ENCODE results near the gene PTPRD. TPM values are rescaled to one million over a fixed set of nuclear protein-coding genes. Genes with fewer than 3 reads are reported as not detected.

The PTPRD gene
- total RNA-seq, 4 donors from 2014 or later, result 0.78 to 11.7 (median 1.6) TPM

DNA sequence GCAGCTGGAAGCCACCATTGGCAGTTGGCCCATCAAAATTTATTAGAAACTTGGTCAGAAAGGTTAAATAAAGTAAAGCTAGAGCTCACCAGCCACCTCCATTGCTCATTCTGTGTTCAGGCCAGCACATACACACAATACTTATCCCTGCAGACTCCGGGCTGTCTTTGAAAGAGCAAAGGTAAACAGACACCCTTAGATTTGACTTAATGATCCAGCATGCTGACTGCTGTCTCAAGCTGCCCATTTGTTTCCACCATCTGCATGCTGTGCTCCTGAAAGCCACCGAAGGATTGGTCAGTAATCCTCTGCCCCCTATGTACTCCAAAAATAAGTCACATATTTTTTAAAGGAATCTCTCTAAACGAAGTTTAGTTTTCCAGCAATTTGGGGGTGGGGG is 1753.4 kb downstream of the PTPRD start:
- Histone ChIP-seq H3K36me3 (no peaks in the 10 kb centered on the region), H3K4me3 (no peak overlapping the region), H3K9me3 (no peaks in the 10 kb centered on the region), H3K27me3 (peaks cover 18 to 23% (median 20%) of the 10 kb centered on the region in 3 donors), H3K4me1 (peaks cover 4 to 9% of the 10 kb centered on the region in 2 donors), H3K27ac (no peak overlapping the region)
- intact Hi-C loops (cut with DNase I; ENCODE audit: low total_unique reads), result no loop called here
- ATAC-seq (no peak), DNase-seq (no peak)
- no peak for TF ChIP-seq POLR2A (IDR thresholded peaks at IDR 0.05)
- TF ChIP-seq, protein P1, sequence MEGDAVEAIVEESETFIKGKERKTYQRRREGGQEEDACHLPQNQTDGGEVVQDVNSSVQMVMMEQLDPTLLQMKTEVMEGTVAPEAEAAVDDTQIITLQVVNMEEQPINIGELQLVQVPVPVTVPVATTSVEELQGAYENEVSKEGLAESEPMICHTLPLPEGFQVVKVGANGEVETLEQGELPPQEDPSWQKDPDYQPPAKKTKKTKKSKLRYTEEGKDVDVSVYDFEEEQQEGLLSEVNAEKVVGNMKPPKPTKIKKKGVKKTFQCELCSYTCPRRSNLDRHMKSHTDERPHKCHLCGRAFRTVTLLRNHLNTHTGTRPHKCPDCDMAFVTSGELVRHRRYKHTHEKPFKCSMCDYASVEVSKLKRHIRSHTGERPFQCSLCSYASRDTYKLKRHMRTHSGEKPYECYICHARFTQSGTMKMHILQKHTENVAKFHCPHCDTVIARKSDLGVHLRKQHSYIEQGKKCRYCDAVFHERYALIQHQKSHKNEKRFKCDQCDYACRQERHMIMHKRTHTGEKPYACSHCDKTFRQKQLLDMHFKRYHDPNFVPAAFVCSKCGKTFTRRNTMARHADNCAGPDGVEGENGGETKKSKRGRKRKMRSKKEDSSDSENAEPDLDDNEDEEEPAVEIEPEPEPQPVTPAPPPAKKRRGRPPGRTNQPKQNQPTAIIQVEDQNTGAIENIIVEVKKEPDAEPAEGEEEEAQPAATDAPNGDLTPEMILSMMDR (IDR thresholded peaks at IDR 0.05 in 4 of 5, conservative IDR thresholded peaks at IDR 0.05 in 1 of 5), result no peak
- in situ Hi-C loops (cut with MboI; ENCODE audit: low sequenced_read_pairs in 4 of 4), result no loop called here

DNA sequence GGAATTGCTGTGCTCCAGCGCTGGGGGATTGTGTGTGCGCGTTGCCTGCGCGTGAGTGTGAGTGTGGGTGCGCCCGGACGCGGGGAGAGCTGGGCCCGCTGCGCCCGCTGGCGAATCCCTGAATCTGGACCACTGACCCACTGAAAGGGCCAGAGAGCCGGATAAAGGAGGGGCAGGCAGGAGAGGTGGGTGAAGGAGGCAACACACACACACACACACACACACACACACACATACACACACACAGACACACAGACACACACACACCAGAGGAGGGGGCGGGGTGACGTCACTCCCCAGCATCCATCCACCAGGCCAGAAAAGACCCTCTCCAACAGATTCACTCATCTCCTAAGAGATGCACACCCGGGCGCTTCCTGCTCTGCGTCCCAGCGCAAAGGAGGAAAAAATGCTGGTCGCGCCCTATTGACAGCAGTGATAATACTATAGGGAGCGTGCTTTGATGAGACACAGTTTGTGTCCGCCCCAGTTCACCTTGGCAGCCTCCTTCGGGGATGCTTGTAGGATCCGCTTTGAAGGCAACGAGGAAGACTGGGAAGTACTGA is 1754.1 kb downstream of the PTPRD start:
- ATAC-seq, result no peak
- H3K27ac ChIP-seq, result no peak overlapping the region
- H3K27me3 ChIP-seq, result peaks cover 18 to 23% (median 20%) of the 10 kb centered on the region in 3 donors
- no peak for TF ChIP-seq POLR2A (IDR thresholded peaks at IDR 0.05)
- TF ChIP-seq, protein P1 (IDR thresholded peaks at IDR 0.05 in 4 of 5, conservative IDR thresholded peaks at IDR 0.05 in 1 of 5), result no peak
- peak overlapping the region; percentile 48 to 55 (median 51) for H3K4me3 ChIP-seq
- no peaks in the 10 kb centered on the region for H3K36me3 ChIP-seq
- in situ Hi-C loops (cut with MboI; ENCODE audit: low sequenced_read_pairs in 4 of 4) (no loop called here), intact Hi-C loops (cut with DNase I; ENCODE audit: low total_unique reads) (no loop called here)
- H3K9me3 ChIP-seq, result no peaks in the 10 kb centered on the region
- H3K4me1 ChIP-seq, result peaks cover 4 to 9% of the 10 kb centered on the region in 2 donors
- no peak for DNase-seq

DNA sequence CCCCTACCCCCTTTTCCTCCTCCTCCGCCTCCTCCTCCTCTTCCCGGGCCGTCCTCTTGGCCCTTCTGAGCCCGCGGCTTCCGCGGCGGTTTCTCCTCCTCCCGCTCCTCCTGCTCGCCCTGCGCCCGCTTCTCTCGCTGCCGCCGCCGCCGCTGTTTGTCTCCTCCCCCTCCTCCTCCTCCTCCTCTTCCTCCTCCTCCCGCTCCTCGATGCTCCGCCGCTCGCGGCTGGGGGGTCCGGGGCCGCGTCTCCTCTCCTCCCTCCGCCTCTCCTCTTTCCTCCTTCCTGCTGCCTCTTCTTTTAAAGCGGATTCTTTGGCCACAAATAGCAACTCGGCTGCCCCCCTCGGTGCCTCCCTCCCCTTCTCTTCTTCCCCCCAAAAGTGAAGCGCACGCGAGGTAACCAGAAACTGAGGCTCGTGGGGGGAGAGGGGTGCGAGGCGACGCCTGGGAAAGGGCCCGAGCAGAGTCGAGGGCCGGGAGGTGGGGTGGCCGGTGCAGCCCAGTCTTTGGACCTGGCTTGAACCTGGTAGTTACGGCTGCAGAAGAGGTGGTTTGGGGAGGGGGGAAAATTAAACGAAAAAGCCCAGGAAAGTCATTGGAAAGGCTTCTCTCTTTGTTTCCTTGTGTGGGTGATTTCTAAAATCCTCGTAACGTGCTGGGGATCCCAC is 1754.7 kb downstream of the PTPRD start:
- H3K27me3 ChIP-seq, result peaks cover 18 to 23% (median 20%) of the 10 kb centered on the region in 3 donors
- intact Hi-C loops (cut with DNase I; ENCODE audit: low total_unique reads) (no loop called here), in situ Hi-C loops (cut with MboI; ENCODE audit: low sequenced_read_pairs in 4 of 4) (no loop called here)

DNA sequence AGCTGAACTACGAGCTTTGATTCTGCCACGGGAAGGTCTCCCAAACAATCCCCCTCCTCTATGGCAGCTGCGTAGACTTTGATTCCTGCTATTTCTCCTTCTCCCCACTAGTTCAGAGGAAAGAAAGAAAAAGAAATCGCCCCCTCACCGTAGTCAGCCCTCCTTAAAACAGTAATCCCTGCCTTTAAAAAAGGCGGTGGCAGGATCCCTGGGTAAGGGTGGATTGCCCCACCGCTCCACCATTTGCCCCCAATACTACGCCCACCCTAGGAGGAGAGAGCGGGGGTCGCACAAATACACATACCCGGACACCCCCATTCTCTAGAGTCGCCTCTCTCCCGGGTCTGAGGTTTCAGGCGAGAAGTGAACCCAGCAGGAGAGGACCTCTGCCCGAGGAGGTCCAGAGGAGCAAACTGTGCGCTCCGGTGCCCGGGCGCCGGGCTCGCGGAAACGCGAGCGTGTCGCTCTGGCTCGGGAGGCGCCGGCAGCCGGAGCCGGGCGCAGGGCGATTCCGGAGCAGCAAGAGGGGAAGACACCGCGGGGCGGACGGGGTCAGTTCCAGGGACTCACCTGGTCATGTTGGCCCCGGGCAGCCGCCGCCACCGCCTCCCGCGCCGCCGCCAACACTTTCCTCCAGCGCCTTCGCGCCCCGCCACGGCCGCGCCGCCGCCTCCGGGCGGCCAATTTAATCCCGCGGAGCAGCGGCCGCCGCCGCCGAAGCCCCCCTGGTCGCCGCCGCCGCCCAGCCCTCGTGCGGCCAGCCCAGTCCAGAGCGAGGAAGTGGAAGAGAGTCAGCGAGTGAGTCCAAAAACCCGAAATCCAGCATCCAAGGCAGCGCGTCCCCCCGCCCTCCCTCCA is 1755.5 kb downstream of the PTPRD start:
- Histone ChIP-seq H3K4me3 (peak overlapping the region; percentile 48 to 55 (median 51)), H3K27me3 (peaks cover 20 to 25% (median 23%) of the 10 kb centered on the region in 3 donors), H3K27ac (no peak overlapping the region), H3K9me3 (no peaks in the 10 kb centered on the region), H3K36me3 (no peaks in the 10 kb centered on the region), H3K4me1 (peaks cover 4 to 9% of the 10 kb centered on the region in 2 donors)
- DNase-seq (no peak), ATAC-seq (peak; percentile 33 to 35)
- no peak for TF ChIP-seq POLR2A (IDR thresholded peaks at IDR 0.05)
- TF ChIP-seq, protein P1 (IDR thresholded peaks at IDR 0.05 in 4 of 5, conservative IDR thresholded peaks at IDR 0.05 in 1 of 5), result no peak
- intact Hi-C loops (cut with DNase I; ENCODE audit: low total_unique reads), result no loop called here
- in situ Hi-C loops (cut with MboI; ENCODE audit: low sequenced_read_pairs in 4 of 4), result no loop called here

More for the DNA sequence above, 1754.7 kb downstream of the PTPRD start:
- Histone ChIP-seq H3K9me3 (no peaks in the 10 kb centered on the region), H3K4me3 (peak overlapping the region; percentile 48 to 55 (median 51)), H3K36me3 (no peaks in the 10 kb centered on the region), H3K27ac (no peak overlapping the region), H3K4me1 (peaks cover 4 to 9% of the 10 kb centered on the region in 2 donors)
- DNase-seq (peak; percentile 19 to 37), ATAC-seq (peak; percentile 34 to 49)
- TF ChIP-seq POLR2A (IDR thresholded peaks at IDR 0.05), result no peak
